Endometrium (tissue), 2 donors: Measurements from ENCODE around the gene MED12L.
A peak's percentile ranks its signal among the peaks of the same experiment; 100 is the strongest.

ENCODE experiments used
- FAIRE-seq: peaks from 2 replicates; lab custom pipeline; 2012; peaks lifted over from hg19 to GRCh38; lab: Jason Lieb, UNC
- donor health status: control.
- donor health status: control.

MED12L gene

GRCh38 chr3:151425627-151426340, 340.3 kb downstream of the MED12L start:
- no peak for FAIRE-seq

- FAIRE-seq: no peak
Observed at GRCh38 chr3:151426341-151426657, 340.8 kb downstream of the MED12L start.

- FAIRE-seq: no peak
Observed at GRCh38 chr3:151428386-151428785, 342.9 kb downstream of the MED12L start.

GRCh38 chr3:151430821-151431484, 345.5 kb downstream of the MED12L start:
- no peak for FAIRE-seq

- FAIRE-seq: no peak
Observed at GRCh38 chr3:151431940-151432339, 346.5 kb downstream of the MED12L start.

- FAIRE-seq: no peak
Observed at GRCh38 chr3:151432616-151433372, 347.3 kb downstream of the MED12L start.

- FAIRE-seq: no peak
Observed at GRCh38 chr3:151434151-151434890, 348.9 kb downstream of the MED12L start.

- no peak for FAIRE-seq
Observed at GRCh38 chr3:151436675-151437446, 351.4 kb downstream of the MED12L start.

- FAIRE-seq: no peak
Observed at GRCh38 chr3:151437906-151438305, 352.4 kb downstream of the MED12L start.

- FAIRE-seq: peak; percentile 78
Observed at GRCh38 chr3:151439652-151440125, 354.2 kb downstream of the MED12L start.

- FAIRE-seq: no peak
Observed at GRCh38 chr3:151440940-151441339, 355.5 kb downstream of the MED12L start.

GRCh38 chr3:151443583-151443982, 358.1 kb downstream of the MED12L start:
- no peak for FAIRE-seq

- no peak for FAIRE-seq
Observed at GRCh38 chr3:151445273-151446001, 360.0 kb downstream of the MED12L start.

- no peak for FAIRE-seq
Observed at GRCh38 chr3:151446002-151446340, 360.5 kb downstream of the MED12L start.

GRCh38 chr3:151452368-151452767, 366.9 kb downstream of the MED12L start:
- FAIRE-seq: no peak

GRCh38 chr3:151452841-151453240, 367.4 kb downstream of the MED12L start:
- no peak for FAIRE-seq

- no peak for FAIRE-seq
Observed at GRCh38 chr3:151456065-151456464, 370.6 kb downstream of the MED12L start.

GRCh38 chr3:151459358-151459757, 373.9 kb downstream of the MED12L start:
- FAIRE-seq: no peak

- no peak for FAIRE-seq
Observed at GRCh38 chr3:151460228-151460627, 374.8 kb downstream of the MED12L start.

GRCh38 chr3:151460774-151461450, 375.4 kb downstream of the MED12L start, which contains the start of gene IGSF10:
Gene IGSF10 (minus strand): TSS chr3:151461061. CDS start chr3:151458709, 2,352 bp downstream.
- FAIRE-seq: no peak
